ENCODE measurements around the gene MTX2. TPM values are rescaled to one million over a fixed set of nuclear protein-coding genes. Genes with fewer than 3 reads are reported as not detected.

The MTX2 gene
- total RNA-seq, 4 donors from 2014 or later = 23.4 to 42.0 (median 33.7) TPM

DNA sequence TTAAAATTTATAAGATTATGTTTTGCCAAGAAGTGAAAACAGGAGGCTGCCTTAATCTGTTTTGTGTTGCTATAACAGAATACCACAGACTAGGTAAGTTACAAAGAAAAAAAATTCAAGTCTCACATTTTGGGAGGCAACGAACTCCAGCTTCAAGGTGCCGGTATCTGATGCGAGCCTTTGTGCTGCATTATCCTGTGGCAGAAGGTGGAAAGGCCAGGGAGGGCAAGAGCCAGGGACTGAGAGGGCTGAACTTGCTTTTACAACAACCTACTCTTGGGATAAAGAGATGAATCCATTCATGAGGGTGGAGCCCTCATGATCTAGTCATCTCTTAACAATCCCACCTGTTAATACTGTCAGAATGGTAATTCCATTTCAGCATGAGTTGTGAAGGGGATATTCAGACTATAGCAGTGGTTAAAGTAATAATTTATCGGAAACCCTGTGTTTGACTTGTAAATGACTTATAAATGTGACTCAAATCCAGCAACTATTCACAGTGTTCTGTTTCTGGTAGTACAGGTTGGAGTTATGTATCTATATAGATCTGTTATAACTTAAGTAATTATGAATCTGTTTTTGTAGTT, 3.7 kb downstream of the MTX2 start:
- Histone ChIP-seq H3K27ac (no peak overlapping the region), H3K27me3 (no peaks in the 10 kb centered on the region), H3K9me3 (no peaks in the 10 kb centered on the region), H3K4me3 (replicated peaks in 1 of 3) (no peak overlapping the region), H3K36me3 (no peaks in the 10 kb centered on the region), H3K4me1 (peaks cover 15 to 19% of the 10 kb centered on the region in 2 donors)
- intact Hi-C loops (cut with DNase I) = no loop called here
- WGBS, 2 donors = 90 to 93% methylated on average over 4 of the region's 4 CpGs
- no peak for TF ChIP-seq POLR2A (IDR thresholded peaks at IDR 0.05)
- TF ChIP-seq, protein P1, sequence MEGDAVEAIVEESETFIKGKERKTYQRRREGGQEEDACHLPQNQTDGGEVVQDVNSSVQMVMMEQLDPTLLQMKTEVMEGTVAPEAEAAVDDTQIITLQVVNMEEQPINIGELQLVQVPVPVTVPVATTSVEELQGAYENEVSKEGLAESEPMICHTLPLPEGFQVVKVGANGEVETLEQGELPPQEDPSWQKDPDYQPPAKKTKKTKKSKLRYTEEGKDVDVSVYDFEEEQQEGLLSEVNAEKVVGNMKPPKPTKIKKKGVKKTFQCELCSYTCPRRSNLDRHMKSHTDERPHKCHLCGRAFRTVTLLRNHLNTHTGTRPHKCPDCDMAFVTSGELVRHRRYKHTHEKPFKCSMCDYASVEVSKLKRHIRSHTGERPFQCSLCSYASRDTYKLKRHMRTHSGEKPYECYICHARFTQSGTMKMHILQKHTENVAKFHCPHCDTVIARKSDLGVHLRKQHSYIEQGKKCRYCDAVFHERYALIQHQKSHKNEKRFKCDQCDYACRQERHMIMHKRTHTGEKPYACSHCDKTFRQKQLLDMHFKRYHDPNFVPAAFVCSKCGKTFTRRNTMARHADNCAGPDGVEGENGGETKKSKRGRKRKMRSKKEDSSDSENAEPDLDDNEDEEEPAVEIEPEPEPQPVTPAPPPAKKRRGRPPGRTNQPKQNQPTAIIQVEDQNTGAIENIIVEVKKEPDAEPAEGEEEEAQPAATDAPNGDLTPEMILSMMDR (IDR thresholded peaks at IDR 0.05) = no peak
- DNase-seq = no peak

DNA sequence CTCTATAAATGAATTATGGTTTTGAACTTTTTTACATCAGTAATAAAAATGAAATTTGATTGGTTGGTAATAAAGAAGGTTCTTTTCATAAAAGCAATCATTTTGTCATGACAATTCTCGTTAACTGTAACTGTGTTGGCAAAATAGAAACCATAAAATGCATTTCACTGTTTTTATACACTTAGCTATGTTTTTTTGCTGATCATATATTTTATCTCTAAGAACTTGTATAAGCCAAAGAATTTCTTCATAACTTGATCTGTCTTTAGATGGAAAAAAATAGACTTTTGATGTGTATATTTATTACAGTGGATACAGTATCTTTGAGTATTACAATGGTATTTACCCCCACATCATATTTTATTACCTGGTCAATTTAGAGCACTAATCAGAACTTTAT, 9.7 kb downstream of the MTX2 start:
- Histone ChIP-seq H3K4me1 (peaks cover under 1 to 1% of the 10 kb centered on the region in 2 donors), H3K9me3 (no peaks in the 10 kb centered on the region), H3K4me3 (replicated peaks in 1 of 3) (no peak overlapping the region), H3K27me3 (no peaks in the 10 kb centered on the region), H3K27ac (no peak overlapping the region), H3K36me3 (no peaks in the 10 kb centered on the region)
- no peak for TF ChIP-seq POLR2A (IDR thresholded peaks at IDR 0.05)
- TF ChIP-seq, protein P1 (IDR thresholded peaks at IDR 0.05) = no peak
- intact Hi-C loops (cut with DNase I) = no loop called here
- DNase-seq = no peak
- 99% methylated on average over 1 of the region's 1 CpG for WGBS, 2 donors

DNA sequence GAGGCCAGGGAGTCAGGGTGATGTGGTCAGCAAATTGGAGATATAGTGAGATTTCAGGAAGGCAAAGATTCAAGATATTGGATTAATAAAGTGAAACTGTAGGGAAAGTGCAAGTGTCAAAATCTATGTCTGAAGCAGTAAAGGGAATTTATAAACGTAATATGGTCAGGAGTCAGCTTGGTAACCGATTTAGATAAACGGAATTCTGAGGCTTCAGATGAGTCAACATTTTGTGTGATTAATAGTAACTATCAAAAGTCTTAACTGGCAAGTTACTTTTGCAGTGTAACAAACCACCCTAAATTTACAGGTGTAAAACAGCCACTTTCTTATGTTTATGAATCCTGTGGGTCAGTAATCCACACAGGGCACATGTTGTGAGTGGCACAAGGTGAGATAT, 10.9 kb downstream of the MTX2 start:
- TF ChIP-seq, protein P1 (IDR thresholded peaks at IDR 0.05) = no peak
- no peak for TF ChIP-seq POLR2A (IDR thresholded peaks at IDR 0.05)
- H3K9me3 ChIP-seq = no peaks in the 10 kb centered on the region
- H3K27me3 ChIP-seq = no peaks in the 10 kb centered on the region
- no peak overlapping the region for H3K4me3 ChIP-seq (replicated peaks in 1 of 3)
- intact Hi-C loops (cut with DNase I) = no loop called here
- no peak overlapping the region for H3K27ac ChIP-seq
- H3K4me1 ChIP-seq = no peaks in the 10 kb centered on the region
- DNase-seq = no peak
- no peaks in the 10 kb centered on the region for H3K36me3 ChIP-seq
- WGBS, 2 donors = 92 to 97% methylated on average over 3 of the region's 3 CpGs

GRCh38 chr2:176280867-176281658, 11.8 kb downstream of the MTX2 start:
- no peak overlapping the region for H3K4me3 ChIP-seq (replicated peaks in 1 of 3)
- no peaks in the 10 kb centered on the region for H3K9me3 ChIP-seq
- no peak for DNase-seq
- H3K27ac ChIP-seq = no peak overlapping the region
- no peaks in the 10 kb centered on the region for H3K27me3 ChIP-seq
- TF ChIP-seq, protein P1 (IDR thresholded peaks at IDR 0.05) = no peak
- TF ChIP-seq POLR2A (IDR thresholded peaks at IDR 0.05) = no peak
- intact Hi-C loops (cut with DNase I) = no loop called here
- WGBS, 2 donors = 95 to 100% methylated on average over 3 of the region's 3 CpGs
- H3K36me3 ChIP-seq = no peaks in the 10 kb centered on the region
- H3K4me1 ChIP-seq = no peaks in the 10 kb centered on the region
